HCT116 (cell line): ENCODE data around the gene LCOR. TPM values are rescaled to one million over a fixed set of nuclear protein-coding genes. Genes with fewer than 3 reads are reported as not detected.

Source experiments
- ATAC-seq: fragments of 200-7000 bp; cut with Tn5 transposase; 2 replicates; pipeline ENCODE4 v1.9.1; 2020; ENCODE audit warnings: mild to moderate bottlenecking, moderate library complexity
- BruUV-seq: library from RNA; stranded (reverse); fragments of 400-500 nt; replicated peaks from 2 replicates; lab custom pipeline; 2021; lab: Mats Ljungman, UMichigan
- CTCF ChIA-PET: fragments of 300-600 bp; sonication (Branson Sonifier 250); formaldehyde crosslinking; loops from one replicate; lab custom pipeline; 2021; ENCODE audit warnings: antibody characterized with exemption; lab: Charles Lee
- POLR2A ChIA-PET: fragments of 300-600, 350-600 bp; sonication (Branson Sonifier 250); formaldehyde crosslinking; loops from one replicate; lab custom pipeline; 2021; ENCODE audit warnings: antibody characterized with exemption; lab: Charles Lee
- RAD21 ChIA-PET, 2 experiments: fragments of 300-600 bp; sonication (Branson Sonifier 250); formaldehyde crosslinking; loops; one replicate each; lab custom pipeline; 2023; ENCODE audit warnings: low total read pairs in 2 of 2; ENCODE audit not compliant: uncharacterized antibody in 2 of 2, unreplicated experiment in 2 of 2, low non-redundant PET in 1 of 2; lab: Charles Lee
- DNase-seq: peaks from one replicate; pipeline ENCODE4 v3.0.0-alpha.2; 2010; ENCODE audit warnings: low read depth, low spot score
- H2AFZ ChIP-seq: fragments of 200-600 bp; shearing (Covaris generic), sonication (generic); 2 replicates; pipeline ENCODE4 v1.6.1; 2017; ENCODE audit warnings: low read depth, mixed run types, mixed read lengths, antibody characterized with exemption, low read length; ENCODE audit not compliant: poor library complexity, severe bottlenecking
- H3K27ac ChIP-seq: 2 replicates; pipeline ENCODE4 v1.5.1; 2012; ENCODE audit warnings: low read depth, low read length
- H3K27me3 ChIP-seq: fragments of 200-600 bp; sonication (generic); 2 replicates; pipeline ENCODE4 v1.6.1; 2016; ENCODE audit warnings: mixed run types, low read length, mixed read lengths; ENCODE audit not compliant: insufficient read depth
- H3K36me3 ChIP-seq, 2 experiments: fragments of 200-500 bp in 1 of 2; fragments of 200-600 bp in 1 of 2; sonication (Bioruptor generic) in 1 of 2; sonication (generic) in 1 of 2; 2 replicates each; pipeline versions ENCODE4 v1.5.1 to v1.6.1; 2014 to 2016; ENCODE audit warnings: low read length in 2 of 2, inconsistent platforms in 1 of 2, mixed read lengths in 1 of 2, mixed run types in 1 of 2; ENCODE audit not compliant: insufficient read depth in 2 of 2, control insufficient read depth in 1 of 2
- H3K4me1 ChIP-seq, 2 experiments: fragments of 200-600 bp in 1 of 2; sonication (generic) in 1 of 2; 2 replicates each; pipeline versions ENCODE4 v1.5.1 to v1.6.1; 2012 to 2017; ENCODE audit warnings: low read length in 2 of 2, inconsistent platforms in 1 of 2, mild to moderate bottlenecking in 1 of 2, mixed read lengths in 1 of 2, mixed run types in 1 of 2, moderate library complexity in 1 of 2; ENCODE audit not compliant: insufficient read depth in 2 of 2, control insufficient read depth in 1 of 2
- H3K4me2 ChIP-seq: fragments of 200-600 bp; sonication (generic); 2 replicates; pipeline ENCODE4 v1.6.1; 2017; ENCODE audit warnings: mixed run types, low read length, mixed read lengths
- H3K4me3 ChIP-seq, 2 experiments: fragments of 200-600 bp in 1 of 2; sonication (generic) in 1 of 2; replicated peaks in 1 of 2; 2 replicates each; pipeline ENCODE4 v1.5.1; 2011 to 2016; ENCODE audit warnings: low read length in 2 of 2, control low read depth in 1 of 2, low read depth in 1 of 2, mild to moderate bottlenecking in 1 of 2, mixed read lengths in 1 of 2, mixed run types in 1 of 2
- H3K79me2 ChIP-seq: fragments of 200-600 bp; sonication (generic); 2 replicates; pipeline ENCODE4 v1.6.1; 2017; ENCODE audit warnings: mild to moderate bottlenecking, mixed run types, low read length, moderate library complexity, mixed read lengths; ENCODE audit not compliant: insufficient read depth
- H3K9ac ChIP-seq: fragments of 200-600 bp; sonication (generic); 2 replicates; pipeline ENCODE4 v1.6.1; 2016; ENCODE audit warnings: low read length, mixed read lengths
- H3K9me2 ChIP-seq: fragments of 200-600 bp; sonication (generic), shearing (Covaris generic); 2 replicates; pipeline ENCODE4 v1.6.1; 2017; ENCODE audit warnings: mixed run types, mild to moderate bottlenecking, moderate library complexity; ENCODE audit not compliant: insufficient read depth
- H3K9me3 ChIP-seq, 2 experiments: fragments of 200-500 bp in 1 of 2; fragments of 200-600 bp in 1 of 2; sonication (Bioruptor generic) in 1 of 2; sonication (generic) in 1 of 2; 2 replicates each; pipeline ENCODE4 v1.6.1; 2014 to 2017; ENCODE audit warnings: low read length in 2 of 2, mixed read lengths in 2 of 2, inconsistent platforms in 1 of 2, low read depth in 1 of 2, mild to moderate bottlenecking in 1 of 2, mixed run types in 1 of 2, moderate library complexity in 1 of 2; ENCODE audit not compliant: control insufficient read depth in 1 of 2, insufficient read depth in 1 of 2
- H4K20me1 ChIP-seq: fragments of 200-600 bp; sonication (generic), shearing (Covaris generic); 2 replicates; pipeline ENCODE4 v1.6.1; 2017; ENCODE audit warnings: mixed run types, mild to moderate bottlenecking, moderate library complexity; ENCODE audit not compliant: insufficient read depth
- ATF3 ChIP-seq: IDR thresholded peaks from 2 replicates; pipeline ENCODE4 v1.6.1; 2012
- CBX3 ChIP-seq: IDR thresholded peaks from 2 replicates; pipeline ENCODE4 v1.6.1; 2012; ENCODE audit warnings: low read depth
- ELF1 ChIP-seq: IDR thresholded peaks from 2 replicates; pipeline ENCODE4 v1.6.1; 2012; ENCODE audit warnings: low read depth, borderline replicate concordance
- EZH2 ChIP-seq: fragments of 200-600 bp; sonication (generic); IDR thresholded peaks from 2 replicates; pipeline ENCODE4 v1.6.1; 2017; ENCODE audit warnings: antibody characterized with exemption, mixed run types
- EZH2phosphoT487 ChIP-seq: fragments of 200-600 bp; IDR thresholded peaks from 2 replicates; pipeline ENCODE4 v1.6.1; 2018; ENCODE audit warnings: antibody characterized with exemption, borderline replicate concordance
- FOSL1 ChIP-seq: IDR thresholded peaks from 2 replicates; pipeline ENCODE4 v1.6.1; 2012; ENCODE audit warnings: low read depth
- JUND ChIP-seq: IDR thresholded peaks from 2 replicates; pipeline ENCODE4 v1.6.1; 2012
- POLR2A ChIP-seq: IDR thresholded peaks from 2 replicates; pipeline ENCODE4 v1.7.0; 2011; ENCODE audit warnings: borderline replicate concordance; ENCODE audit not compliant: insufficient read depth, insufficient read length; ENCODE audit errors: extremely low read depth
- POLR2AphosphoS5 ChIP-seq: IDR thresholded peaks from 2 replicates; pipeline ENCODE4 v1.6.1; 2011; ENCODE audit warnings: mild to moderate bottlenecking, low read depth, low read length, moderate library complexity
- RAD21 ChIP-seq: IDR thresholded peaks from 2 replicates; pipeline ENCODE4 v1.6.1; 2012; ENCODE audit warnings: low read depth, mild to moderate bottlenecking
- REST ChIP-seq: IDR thresholded peaks from 2 replicates; pipeline ENCODE4 v1.6.1; 2012; ENCODE audit warnings: low read depth
- SIN3A ChIP-seq: IDR thresholded peaks from 2 replicates; pipeline ENCODE4 v1.6.1; 2012; ENCODE audit warnings: low read depth
- SP1 ChIP-seq: IDR thresholded peaks from 2 replicates; pipeline ENCODE4 v1.6.1; 2012; ENCODE audit warnings: low read depth
- SRF ChIP-seq: IDR thresholded peaks from 2 replicates; pipeline ENCODE4 v1.6.1; 2012; ENCODE audit warnings: low read depth
- YY1 ChIP-seq: IDR thresholded peaks from 2 replicates; pipeline ENCODE4 v1.6.1; 2011; ENCODE audit warnings: low read length, low read depth, moderate library complexity, mild to moderate bottlenecking; ENCODE audit not compliant: insufficient replicate concordance; ENCODE audit errors: extremely low read depth
- ZFX ChIP-seq: fragments of 450-650 bp; IDR thresholded peaks from 2 replicates; pipeline ENCODE4 v1.6.1; 2017
- ZNF274 ChIP-seq: fragments of 200-500 bp; sonication (Bioruptor generic); IDR thresholded peaks from 2 replicates; pipeline ENCODE4 v1.6.1; 2014; ENCODE audit warnings: mild to moderate bottlenecking, low read depth, low read length, inconsistent platforms
- intact Hi-C: fragments of 100-400 bp; cut with micrococcal nuclease; formaldehyde crosslinking; loops from 2 replicates; pipeline ENCODE4 v1.10.0; 2022
- total RNA-seq: library from RNA; stranded (reverse); gene quantifications from one replicate; pipeline ENCODE4 v1.2.1, GENCODE V29; 2021; ENCODE audit not compliant: unreplicated experiment

Gene LCOR
- total RNA-seq, 1 experiment from 2014 or later: 59.9 TPM

- DNase-seq (no peak), ATAC-seq (no peak)
- BruUV-seq: no TSS peak
- Histone ChIP-seq H3K9ac (no peak overlapping the region), H4K20me1 (no peaks in the 10 kb centered on the region), H3K27ac (no peak overlapping the region), H3K4me2 (no peak overlapping the region), H3K9me3 (no peaks in the 10 kb centered on the region), H3K36me3 (no peaks in the 10 kb centered on the region), H3K27me3 (peaks cover 4% of the 10 kb centered on the region; the same call in 1 of the 2 replicates), H2AFZ (no peak overlapping the region), H3K9me2 (no peaks in the 10 kb centered on the region), H3K4me3 (no peak overlapping the region), H3K79me2 (no peaks in the 10 kb centered on the region), H3K4me1 (no peaks in the 10 kb centered on the region)
- POLR2A ChIA-PET: no interaction called here
- RAD21 ChIA-PET: no interaction called here
- intact Hi-C loops: no loop called here
- CTCF ChIA-PET: no interaction called here
- TF ChIP-seq SIN3A: no peak
- TF ChIP-seq REST: no peak
- TF ChIP-seq ZFX: no peak
- no peak for TF ChIP-seq JUND
- no peak for TF ChIP-seq YY1
- no peak for TF ChIP-seq SRF
- TF ChIP-seq CBX3: no peak
- TF ChIP-seq ATF3: no peak
- no peak for TF ChIP-seq POLR2A
- TF ChIP-seq SP1: no peak
- no peak for TF ChIP-seq ELF1
- TF ChIP-seq RAD21: no peak
- TF ChIP-seq POLR2AphosphoS5: no peak
- TF ChIP-seq EZH2phosphoT487: no peak
- no peak for TF ChIP-seq EZH2
- TF ChIP-seq FOSL1: no peak
- TF ChIP-seq ZNF274: no peak
These were observed 199.4 kb downstream of the LCOR start for GRCh38 chr10:97031459-97031858.
